Astrocyte (in vitro differentiated cells and primary cell): Measurements from ENCODE around the gene ARTN. TPM values are rescaled to one million over a fixed set of nuclear protein-coding genes. Genes with fewer than 3 reads are reported as not detected.

Experiments
- DNase-seq: peaks from one replicate; pipeline ENCODE4 v3.0.0-alpha.2; 2010; ENCODE audit warnings: low read depth
- FAIRE-seq: peaks from 2 replicates; lab custom pipeline; 2011; peaks lifted over from hg19 to GRCh38; lab: Jason Lieb, UNC
- H2AFZ ChIP-seq: 2 replicates; pipeline ENCODE4 v1.6.0; 2012; ENCODE audit warnings: low read depth, low read length, inconsistent platforms
- H3K27ac ChIP-seq: 2 replicates; pipeline ENCODE4 v1.5.1; 2011; ENCODE audit warnings: low read depth, low read length, inconsistent platforms
- H3K27me3 ChIP-seq: 2 replicates; pipeline ENCODE4 v1.6.0; 2011; ENCODE audit warnings: low read length, inconsistent platforms; ENCODE audit not compliant: insufficient read depth
- H3K36me3 ChIP-seq: 2 replicates; pipeline ENCODE4 v1.5.1; 2011; ENCODE audit warnings: low read length, inconsistent platforms; ENCODE audit not compliant: insufficient read depth
- H3K4me1 ChIP-seq: 2 replicates; pipeline ENCODE4 v1.5.1; 2011; ENCODE audit warnings: low read length, inconsistent platforms; ENCODE audit not compliant: insufficient read depth
- H3K4me2 ChIP-seq: 2 replicates; pipeline ENCODE4 v1.6.0; 2012; ENCODE audit warnings: low read length, inconsistent platforms
- H3K4me3 ChIP-seq: 2 replicates; pipeline ENCODE4 v1.5.1; 2011; ENCODE audit warnings: low read depth, mild to moderate bottlenecking, low read length, inconsistent platforms; ENCODE audit not compliant: insufficient read depth
- H3K79me2 ChIP-seq: 2 replicates; pipeline ENCODE4 v1.6.0; 2012; ENCODE audit warnings: mild to moderate bottlenecking, low read length, inconsistent platforms; ENCODE audit not compliant: insufficient read depth
- H3K9ac ChIP-seq: 2 replicates; pipeline ENCODE4 v1.6.0; 2012; ENCODE audit warnings: mild to moderate bottlenecking, low read length, inconsistent platforms
- H3K9me3 ChIP-seq: 2 replicates; pipeline ENCODE4 v1.5.1; 2012; ENCODE audit warnings: low read depth, mild to moderate bottlenecking, low read length, inconsistent platforms; ENCODE audit not compliant: insufficient read depth
- H4K20me1 ChIP-seq: 2 replicates; pipeline ENCODE4 v1.6.0; 2012; ENCODE audit warnings: low read length, inconsistent platforms; ENCODE audit not compliant: insufficient read depth
- H3K27ac Mint-ChIP-seq: one replicate; pipeline ENCODE4 v1.8.0; 2021; ENCODE audit warnings: mild to moderate bottlenecking, mixed read lengths; ENCODE audit not compliant: unreplicated experiment
- H3K27me3 Mint-ChIP-seq: one replicate; pipeline ENCODE4 v1.8.0; 2021; ENCODE audit warnings: low read depth, mixed read lengths; ENCODE audit not compliant: unreplicated experiment
- H3K36me3 Mint-ChIP-seq: one replicate; pipeline ENCODE4 v1.8.0; 2021; ENCODE audit warnings: low read depth, mixed read lengths; ENCODE audit not compliant: unreplicated experiment
- H3K4me1 Mint-ChIP-seq: one replicate; pipeline ENCODE4 v1.8.0; 2021; ENCODE audit warnings: low read depth, mixed read lengths; ENCODE audit not compliant: unreplicated experiment
- H3K4me3 Mint-ChIP-seq: one replicate; pipeline ENCODE4 v1.8.0; 2021; ENCODE audit warnings: mild to moderate bottlenecking, moderate library complexity, mixed read lengths; ENCODE audit not compliant: unreplicated experiment
- H3K9me3 Mint-ChIP-seq: one replicate; pipeline ENCODE4 v1.8.0; 2021; ENCODE audit warnings: mild to moderate bottlenecking, mixed read lengths; ENCODE audit not compliant: unreplicated experiment
- CTCF ChIP-seq: IDR thresholded peaks from 2 replicates; pipeline ENCODE4 v1.5.1; 2011; ENCODE audit warnings: low read depth, mild to moderate bottlenecking, inconsistent platforms, low read length, moderate library complexity; ENCODE audit not compliant: insufficient read depth
- EZH2 ChIP-seq: IDR thresholded peaks from 2 replicates; pipeline ENCODE4 v1.6.1; 2012; ENCODE audit warnings: mild to moderate bottlenecking, low read length, inconsistent platforms; ENCODE audit not compliant: insufficient read depth
- total RNA-seq: library from RNA; stranded (reverse); gene quantifications from 2 replicates; pipeline ENCODE4 v1.2.1, GENCODE V29; 2021

The ARTN gene
- total RNA-seq, 1 donor from 2014 or later, result 1.5 TPM

GRCh38 chr1:43951021-43951985 is 17.7 kb downstream of the ARTN start:
- H3K36me3 Mint-ChIP-seq, result peaks cover 10% of the 10 kb centered on the region
- no peak overlapping the region for H3K27ac Mint-ChIP-seq
- Histone ChIP-seq H3K4me2 (no peak overlapping the region), H3K79me2 (peaks cover 50% of the 10 kb centered on the region), H3K9me3 (no peaks in the 10 kb centered on the region), H3K4me3 (no peak overlapping the region), H3K4me1 (peaks cover 10% of the 10 kb centered on the region), H2AFZ (no peak overlapping the region), H4K20me1 (peaks cover 80% of the 10 kb centered on the region), H3K27me3 (no peaks in the 10 kb centered on the region), H3K9ac (no peak overlapping the region), H3K27ac (no peak overlapping the region), H3K36me3 (no peaks in the 10 kb centered on the region)
- no peaks in the 10 kb centered on the region for H3K9me3 Mint-ChIP-seq
- H3K4me3 Mint-ChIP-seq, result no peak overlapping the region
- H3K27me3 Mint-ChIP-seq, result no peaks in the 10 kb centered on the region
- TF ChIP-seq CTCF, result no peak
- no peak for TF ChIP-seq EZH2
- DNase-seq (no peak), FAIRE-seq (no peak)
- H3K4me1 Mint-ChIP-seq, result peaks cover 12% of the 10 kb centered on the region

GRCh38 chr1:43952731-43953346 is 19.2 kb downstream of the ARTN start:
- Histone ChIP-seq H3K27me3 (no peaks in the 10 kb centered on the region), H3K36me3 (no peaks in the 10 kb centered on the region), H3K4me1 (peaks cover 5% of the 10 kb centered on the region), H3K9ac (no peak overlapping the region), H3K9me3 (no peaks in the 10 kb centered on the region), H3K79me2 (peaks cover 39% of the 10 kb centered on the region), H4K20me1 (peaks cover 76% of the 10 kb centered on the region), H2AFZ (no peak overlapping the region), H3K27ac (no peak overlapping the region), H3K4me2 (no peak overlapping the region), H3K4me3 (no peak overlapping the region)
- Mint-ChIP-seq H3K4me3 (no peak overlapping the region), H3K4me1 (peaks cover 9% of the 10 kb centered on the region), H3K9me3 (no peaks in the 10 kb centered on the region), H3K27ac (no peak overlapping the region), H3K27me3 (no peaks in the 10 kb centered on the region), H3K36me3 (peaks cover 15% of the 10 kb centered on the region)
- TF ChIP-seq EZH2 (no peak), CTCF (no peak)
- DNase-seq (no peak), FAIRE-seq (no peak)
